ENCODE measurements around the gene RALBP1.

RALBP1 gene

DNA sequence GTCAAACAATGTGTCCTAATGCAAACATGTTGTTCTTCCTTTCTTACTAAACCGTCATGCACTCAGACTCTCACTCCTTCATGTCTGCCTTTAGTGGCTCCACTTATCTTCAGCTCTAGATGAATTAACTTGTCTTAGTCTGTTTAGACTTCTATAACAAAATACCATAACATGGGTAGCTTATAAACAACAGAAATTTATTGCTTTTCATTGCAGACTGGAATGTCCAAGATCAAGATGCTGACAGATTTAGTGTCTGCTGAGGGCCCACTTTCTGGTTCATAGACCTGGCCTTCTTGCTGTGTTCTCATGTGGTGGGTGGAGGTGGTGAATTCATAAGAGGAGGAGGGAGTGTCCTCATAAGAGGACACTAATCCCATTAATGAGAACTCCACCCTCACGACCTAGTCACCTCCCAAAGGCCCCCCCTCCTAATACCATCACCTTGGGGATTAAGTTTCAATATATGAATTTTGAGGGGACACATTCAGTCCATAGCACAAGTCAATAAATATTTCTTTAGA, 32.3 kb downstream of the RALBP1 start:
- DNase-seq (ENCODE audit: low read depth in 2 of 2), result no peak

DNA sequence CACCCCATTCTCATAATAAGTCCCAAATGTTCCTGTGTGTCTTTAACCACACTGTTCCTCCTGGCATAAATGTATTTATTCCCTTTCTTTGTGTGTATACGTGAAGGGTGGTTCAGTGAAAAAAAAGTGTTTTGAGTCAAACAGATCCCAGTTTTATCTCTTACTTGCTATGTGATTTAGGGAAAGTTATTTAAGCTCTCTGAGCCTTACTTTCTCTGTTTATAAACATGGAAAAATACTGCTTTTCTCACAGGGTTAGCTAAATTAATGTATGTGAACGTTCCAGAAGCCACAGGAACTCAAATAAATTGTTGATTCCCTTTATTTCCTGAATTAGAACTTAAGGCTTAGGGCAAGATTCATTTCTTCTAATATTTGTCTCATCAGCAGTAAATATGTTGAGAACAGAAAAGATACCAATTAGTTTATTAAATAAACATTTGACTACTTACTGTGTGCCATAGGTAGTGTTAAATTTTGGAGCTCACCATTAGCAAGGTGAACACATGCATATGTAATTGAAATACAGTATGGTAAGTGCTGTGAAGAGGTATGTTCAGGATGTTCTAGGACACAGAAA, 33.2 kb downstream of the RALBP1 start:
- no peak for DNase-seq (ENCODE audit: low read depth in 2 of 2)

DNA sequence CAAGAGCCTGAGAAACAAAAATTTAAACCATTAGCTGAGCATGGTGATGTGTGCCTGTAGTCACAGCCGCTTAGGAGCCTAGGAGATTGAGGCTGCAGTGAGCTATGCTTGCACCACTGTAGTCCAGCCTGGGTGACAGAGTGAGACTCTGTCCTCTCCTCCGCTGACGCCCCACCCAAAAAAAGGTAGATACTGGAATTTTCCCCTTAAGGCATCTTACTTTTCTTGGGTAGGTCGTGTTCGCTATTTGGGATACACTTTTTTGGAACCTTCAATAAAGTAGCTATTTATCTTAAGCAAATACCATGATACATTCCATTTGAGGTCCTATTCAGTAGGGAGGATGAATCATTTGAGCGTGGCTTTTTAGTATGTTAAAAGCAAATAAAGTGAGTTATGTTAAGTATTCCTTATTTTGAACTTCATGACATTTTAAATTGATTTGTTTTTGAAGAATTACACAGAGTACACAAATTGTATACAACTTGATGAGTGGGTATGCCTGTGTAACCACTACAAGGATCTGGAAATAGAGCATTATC, 38.7 kb downstream of the RALBP1 start:
- peak; percentile 45 to 52 for DNase-seq (ENCODE audit: low read depth in 2 of 2)

DNA sequence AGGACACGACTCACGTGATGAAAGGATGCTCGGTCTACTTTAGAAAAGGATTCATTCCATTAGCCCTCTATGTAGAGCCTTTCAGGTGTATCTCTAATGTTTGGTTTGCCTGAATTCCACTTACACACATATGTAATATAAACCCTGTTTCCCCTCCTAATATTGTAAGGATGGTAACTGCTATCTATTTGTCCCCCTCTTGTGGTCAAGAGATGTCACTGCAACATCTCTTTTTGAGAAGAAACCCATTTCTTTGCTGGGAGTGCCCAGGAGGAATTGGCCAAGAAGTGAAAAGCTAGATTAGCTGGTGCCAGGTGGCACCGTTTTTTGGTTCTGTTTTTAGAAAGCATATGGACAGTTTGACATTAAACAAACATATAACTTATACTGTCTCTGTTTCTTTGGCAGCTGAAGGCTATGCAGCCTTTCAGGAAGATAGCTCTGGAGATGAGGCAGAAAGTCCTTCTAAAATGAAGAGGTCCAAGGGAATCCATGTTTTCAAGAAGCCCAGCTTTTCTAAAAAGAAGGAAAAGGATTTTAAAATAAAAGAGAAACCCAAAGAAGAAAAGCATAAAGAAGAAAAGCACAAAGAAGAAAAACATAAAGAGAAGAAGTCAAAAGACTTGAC, 41.2 kb downstream of the RALBP1 start:
- DNase-seq (ENCODE audit: low read depth in 2 of 2), result no peak

DNA sequence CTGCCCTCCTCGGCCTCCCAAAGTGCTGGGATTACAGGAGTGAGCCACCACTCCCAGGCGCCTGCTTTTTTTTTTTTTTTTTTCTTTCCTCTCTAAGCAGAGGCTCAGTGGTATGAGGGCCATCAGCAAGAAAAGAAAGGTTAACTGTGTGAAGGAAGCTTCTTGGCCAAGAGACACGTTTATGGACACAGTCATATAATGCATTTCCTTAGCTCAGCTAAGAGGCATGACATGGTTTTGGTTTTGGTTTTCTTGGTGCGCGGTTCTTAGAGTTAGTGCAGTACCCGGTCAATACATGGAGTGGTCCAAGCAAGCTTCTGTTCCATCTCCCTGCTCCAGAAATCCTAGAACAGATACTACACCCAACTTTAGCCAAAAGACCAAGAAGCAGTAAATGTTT, 42.6 kb downstream of the RALBP1 start:
- DNase-seq (ENCODE audit: low read depth in 2 of 2), result no peak

DNA sequence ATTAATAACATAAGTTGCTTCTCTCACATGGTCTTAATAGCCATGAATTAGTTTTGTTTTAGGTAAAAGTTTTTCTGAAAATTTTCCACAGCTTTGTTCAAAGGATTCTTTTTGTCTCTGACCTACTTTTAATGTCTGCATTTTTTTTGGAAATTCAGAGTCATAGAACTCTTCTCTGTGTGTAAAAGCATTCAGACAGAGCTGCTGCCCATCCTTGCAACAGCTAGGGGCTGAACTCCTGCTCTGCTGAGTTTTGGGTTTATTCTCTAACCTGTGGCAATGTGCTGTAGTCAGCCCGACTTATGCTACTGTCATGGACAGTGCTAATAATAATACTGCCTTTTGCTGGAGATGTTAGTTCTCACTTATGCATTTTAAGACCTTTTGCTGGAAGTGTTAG, 44.1 kb downstream of the RALBP1 start:
- DNase-seq (ENCODE audit: low read depth in 2 of 2), result no peak

DNA sequence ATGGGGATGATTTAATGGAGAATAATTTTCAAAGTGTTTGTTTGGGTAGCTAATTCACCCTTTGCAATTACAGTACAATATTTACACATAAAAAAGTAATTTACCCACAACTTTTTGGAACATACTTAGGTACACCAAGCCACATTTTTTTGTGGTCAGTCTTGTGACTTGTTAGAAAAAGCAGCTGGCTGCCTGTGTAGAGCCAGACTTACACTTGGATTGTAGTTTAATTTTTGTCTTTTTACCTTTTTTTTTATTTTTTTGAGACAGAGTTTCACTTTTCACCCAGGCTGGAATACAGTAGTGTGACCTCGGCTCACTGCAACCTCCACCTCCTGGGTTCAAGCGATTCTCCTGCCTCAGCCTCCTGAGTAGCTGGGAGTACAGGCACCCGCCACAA, 45.4 kb downstream of the RALBP1 start:
- DNase-seq (ENCODE audit: low read depth in 2 of 2), result no peak

DNA sequence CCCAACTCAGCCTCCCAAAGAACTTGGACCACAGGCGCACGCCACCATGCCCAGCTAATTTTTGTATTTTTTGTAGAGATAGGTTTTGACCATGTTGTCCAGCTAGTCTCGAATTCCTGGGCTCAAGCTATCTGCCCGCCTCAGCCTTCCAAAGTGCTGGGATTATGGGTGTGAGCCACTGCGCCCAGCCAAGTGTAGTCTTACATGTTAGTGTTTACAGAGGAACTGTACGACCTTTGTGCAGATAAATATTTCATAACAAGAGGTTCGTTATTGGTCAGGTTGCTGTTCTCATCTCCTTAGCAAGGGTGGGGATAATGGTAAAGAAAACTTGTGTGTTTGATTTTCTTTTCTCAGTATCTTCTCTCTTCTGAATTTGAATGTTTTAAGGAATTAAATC, 46.5 kb downstream of the RALBP1 start:
- no peak for DNase-seq (ENCODE audit: low read depth in 2 of 2)

DNA sequence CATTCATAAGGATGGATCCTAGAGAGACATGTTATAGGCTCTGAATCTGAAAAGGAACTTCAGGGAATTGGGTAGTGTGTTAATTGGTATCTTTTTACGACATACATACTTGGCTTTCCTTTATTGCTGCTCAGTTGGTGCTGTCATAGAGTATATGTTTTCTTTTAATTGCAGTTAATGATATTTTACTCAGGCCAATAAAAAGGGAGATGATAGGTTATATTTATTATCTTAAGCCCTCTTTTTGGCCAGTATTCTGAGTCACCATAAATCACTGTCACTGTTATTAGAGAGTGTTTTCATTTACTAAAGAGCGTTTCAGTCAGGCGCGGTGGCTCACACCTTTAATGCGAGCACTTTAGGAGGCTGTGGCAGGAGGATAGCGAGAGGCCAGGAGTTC, 47.6 kb downstream of the RALBP1 start:
- no peak for DNase-seq (ENCODE audit: low read depth in 2 of 2)

DNA sequence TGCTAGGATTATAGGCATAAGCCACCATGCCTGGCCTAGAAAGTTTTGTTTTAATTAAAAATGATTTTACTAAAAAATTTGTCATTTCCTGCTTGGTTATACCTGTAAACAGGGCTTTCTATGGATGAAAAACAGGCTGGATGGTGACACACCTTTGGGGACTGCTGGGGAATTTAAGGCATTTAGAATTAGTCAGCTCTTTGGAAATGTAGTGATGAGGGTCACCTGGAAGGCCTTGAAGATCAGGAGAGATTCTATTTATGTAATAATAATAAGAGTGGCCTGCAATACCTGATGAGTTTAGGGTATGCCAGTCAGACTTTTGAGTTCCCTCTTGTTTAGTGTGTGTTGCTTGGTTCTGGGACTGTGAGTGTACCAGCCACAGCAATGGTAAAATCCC, 51.1 kb downstream of the RALBP1 start:
- DNase-seq (ENCODE audit: low read depth in 2 of 2), result no peak

DNA sequence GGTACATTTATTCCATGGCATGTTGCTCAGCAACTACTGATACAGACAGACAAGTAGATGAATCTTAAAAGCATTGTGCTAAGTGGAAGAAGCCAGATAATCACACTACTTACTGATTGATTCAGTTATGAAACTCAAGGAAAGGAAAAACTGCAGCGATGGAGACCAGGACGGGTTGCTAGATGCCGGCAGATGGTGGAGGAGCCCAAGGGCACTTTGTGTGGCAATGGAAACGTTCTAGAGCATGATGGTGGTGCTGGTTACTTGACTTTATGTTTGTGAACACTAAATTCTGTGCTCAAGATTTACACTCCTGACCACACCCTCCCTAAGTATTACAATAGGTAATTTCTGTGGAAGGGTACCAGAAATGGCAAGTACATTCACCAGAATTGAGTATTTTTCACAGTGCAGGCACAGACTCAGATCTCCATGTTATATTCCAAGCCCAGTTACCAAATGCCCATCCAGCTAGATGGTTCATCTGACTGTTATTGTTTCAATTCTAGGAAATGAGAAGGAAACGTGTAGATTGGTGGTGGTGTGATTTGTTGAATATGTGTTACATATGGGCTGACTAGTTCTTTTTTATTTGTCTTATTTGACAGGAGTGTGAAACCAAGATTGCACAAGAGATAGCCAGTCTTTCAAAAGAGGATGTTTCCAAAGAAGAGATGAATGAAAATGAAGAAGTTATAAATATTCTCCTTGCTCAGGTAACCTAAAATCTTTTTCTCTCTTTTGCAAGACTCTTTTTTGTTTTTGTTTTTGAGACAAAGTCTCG, 55.1 kb downstream of the RALBP1 start:
- DNase-seq (ENCODE audit: low read depth in 2 of 2), result no peak

DNA sequence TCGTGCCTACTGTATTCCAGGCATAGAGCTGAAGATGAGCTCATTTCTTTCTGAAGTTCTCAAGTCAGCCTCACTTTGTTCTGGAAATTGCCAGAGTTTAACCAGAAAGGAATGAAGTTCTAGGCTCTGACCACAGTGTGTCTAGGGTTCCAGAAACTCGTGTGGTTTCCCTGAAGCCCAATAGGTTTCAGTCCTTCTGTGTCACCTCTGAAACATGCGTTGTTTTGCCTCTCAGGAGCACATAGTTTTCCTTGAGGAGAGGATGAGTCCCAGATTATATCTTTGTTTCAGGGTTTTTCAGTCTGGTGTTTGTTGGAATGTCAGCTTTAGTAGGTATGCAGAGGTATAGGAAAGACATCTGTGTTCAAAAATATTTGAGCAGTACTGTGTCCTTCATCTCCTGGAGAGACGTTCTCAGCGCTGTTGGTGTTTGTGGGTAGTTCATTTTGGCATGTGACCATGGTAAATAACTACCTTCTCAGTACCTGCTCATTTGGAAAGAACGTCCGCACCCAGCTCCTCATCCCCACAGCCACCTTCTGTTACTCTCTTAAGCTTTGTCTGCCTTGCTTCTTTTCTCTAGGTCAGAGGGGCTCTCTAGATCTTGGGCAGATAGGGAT, 56.6 kb downstream of the RALBP1 start:
- DNase-seq (ENCODE audit: low read depth in 2 of 2), result no peak

DNA sequence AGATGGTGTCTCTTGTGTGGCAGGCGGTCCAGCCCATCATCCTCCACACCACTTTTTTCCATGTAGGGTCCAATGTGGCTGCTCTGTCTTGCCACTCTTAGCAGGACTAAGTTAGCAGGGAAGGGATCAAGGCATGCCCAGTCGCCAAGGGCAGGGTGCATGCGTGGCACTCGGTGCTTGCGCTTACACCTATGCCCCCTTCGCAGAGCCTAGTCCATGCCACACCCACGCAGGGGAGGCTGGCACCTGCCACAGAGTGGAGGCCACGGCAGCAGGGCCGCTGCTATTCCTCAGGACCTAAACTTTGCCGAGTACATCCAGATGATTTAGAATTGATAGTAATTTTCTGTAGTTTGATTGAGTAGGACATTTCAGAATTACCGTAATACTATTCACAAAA, 59.5 kb downstream of the RALBP1 start:
- no peak for DNase-seq (ENCODE audit: low read depth in 2 of 2)

DNA sequence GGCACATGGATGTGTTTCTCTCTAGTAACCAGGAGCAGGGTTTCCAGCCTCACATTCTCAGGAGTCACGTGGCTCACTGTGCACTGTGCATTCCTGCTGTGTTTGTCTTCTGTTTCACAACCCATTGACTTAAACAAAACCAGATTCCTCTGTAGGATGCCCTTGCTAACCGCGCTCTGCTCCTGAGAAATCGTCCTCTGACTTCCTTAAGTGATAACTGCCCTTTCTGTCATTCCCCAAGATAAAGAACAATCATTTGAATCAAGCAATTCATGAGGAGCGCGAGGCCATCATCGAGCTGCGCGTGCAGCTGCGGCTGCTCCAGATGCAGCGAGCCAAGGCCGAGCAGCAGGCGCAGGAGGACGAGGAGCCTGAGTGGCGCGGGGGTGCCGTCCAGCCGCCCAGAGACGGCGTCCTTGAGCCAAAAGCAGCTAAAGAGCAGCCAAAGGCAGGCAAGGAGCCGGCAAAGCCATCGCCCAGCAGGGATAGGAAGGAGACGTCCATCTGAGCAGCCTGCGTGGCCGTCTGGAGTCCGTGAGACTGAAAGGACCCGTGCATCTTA, 60.2 kb downstream of the RALBP1 start:
- DNase-seq (ENCODE audit: low read depth in 2 of 2), result peak; percentile 93 to 94

DNA sequence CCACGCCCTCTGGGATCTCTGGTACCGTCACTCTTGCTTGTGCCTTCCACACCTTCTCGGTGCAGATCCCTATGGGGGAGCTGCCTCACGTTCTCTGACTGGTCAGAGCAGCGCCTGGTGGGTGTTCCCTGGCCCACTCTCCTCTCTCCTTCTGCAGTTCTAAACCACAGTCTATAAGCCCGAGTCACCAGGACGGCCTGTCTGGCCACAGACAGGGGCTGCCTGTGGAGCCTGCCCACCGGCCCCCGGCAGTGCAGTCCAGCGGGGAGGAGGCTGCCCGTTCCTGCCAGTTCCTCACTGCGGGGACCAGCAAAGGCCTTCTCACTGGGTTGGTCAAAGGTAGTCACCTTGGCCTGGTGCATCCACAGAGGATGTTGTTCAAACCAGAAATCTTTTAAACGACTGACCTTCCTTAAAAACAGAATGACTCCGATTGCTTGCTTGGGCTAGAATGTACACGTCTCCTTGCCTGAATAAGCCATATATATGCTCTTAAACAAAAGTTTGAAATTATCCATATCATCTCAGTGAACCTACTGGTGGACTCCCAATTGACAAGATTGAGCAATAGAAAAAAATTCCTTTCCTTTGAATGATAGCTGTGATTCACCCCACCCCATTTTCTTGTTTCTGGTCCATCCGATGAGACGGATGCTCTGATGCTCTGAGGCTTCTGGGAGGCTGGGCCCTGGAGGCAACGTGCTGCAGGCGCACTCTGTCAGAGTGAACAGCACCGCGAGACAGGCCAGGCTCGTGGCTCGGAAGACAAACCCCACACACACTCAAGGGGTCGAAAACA, 61.2 kb downstream of the RALBP1 start:
- no peak for DNase-seq (ENCODE audit: low read depth in 2 of 2)

DNA sequence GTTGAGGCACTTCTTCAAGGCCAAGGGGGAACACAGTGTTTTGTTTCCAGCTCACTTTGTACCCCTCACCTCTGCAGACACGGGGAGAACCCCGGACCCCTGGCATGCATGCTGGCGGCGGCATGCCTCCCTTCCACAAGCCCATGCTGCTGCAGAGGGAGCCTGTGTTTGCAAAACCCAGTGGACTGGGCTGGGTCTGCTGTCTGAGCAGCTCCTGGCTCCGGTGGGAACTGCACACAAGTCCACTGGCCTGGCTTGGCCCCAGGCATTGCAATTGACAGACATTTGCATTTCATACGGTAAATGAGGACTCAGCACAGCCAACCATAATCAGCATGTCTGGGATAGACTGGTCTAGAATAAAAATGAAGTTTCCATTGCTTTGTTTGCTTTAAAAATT, 62.4 kb downstream of the RALBP1 start:
- no peak for DNase-seq (ENCODE audit: low read depth in 2 of 2)

DNA sequence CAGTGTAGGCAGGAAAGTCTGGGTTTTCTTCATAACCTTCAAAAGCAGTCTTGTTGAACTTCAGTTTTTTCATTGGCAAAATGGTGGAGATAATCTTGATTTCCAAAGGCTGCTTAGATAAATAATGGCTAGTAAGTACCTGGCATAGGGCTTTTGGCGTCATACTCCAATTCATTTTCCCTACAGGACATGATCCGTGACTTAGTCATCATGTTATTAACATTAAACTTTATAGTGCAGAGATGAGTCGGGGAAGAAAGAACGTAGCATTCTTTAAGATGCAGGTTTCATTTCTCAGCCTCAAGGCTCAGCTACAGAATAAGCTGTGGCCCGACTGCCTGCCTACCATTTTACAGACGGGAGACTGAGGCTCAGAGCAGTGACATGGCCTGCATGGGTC, 64.0 kb downstream of the RALBP1 start:
- peak in 1 of 2 experiments; percentile 44 for DNase-seq (ENCODE audit: low read depth in 2 of 2)

DNA sequence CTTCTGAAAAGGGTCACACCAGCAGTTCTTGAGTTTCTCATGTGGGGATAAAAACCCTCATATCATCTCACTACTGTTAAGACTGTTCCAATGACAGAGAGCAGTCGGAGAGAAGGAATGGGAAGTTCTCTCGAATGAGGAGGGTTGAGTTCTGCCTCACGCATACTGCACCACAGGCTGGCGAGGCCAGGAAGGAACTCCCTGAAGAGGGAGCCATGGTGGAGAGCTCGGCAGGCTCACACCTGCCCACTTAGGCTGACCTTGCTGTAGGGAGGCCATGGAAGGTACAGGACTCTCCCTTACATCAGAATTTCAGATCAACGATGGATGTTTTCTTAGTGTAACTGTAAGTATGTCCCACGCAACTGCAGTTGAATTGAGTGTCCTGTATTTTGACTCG, 64.6 kb downstream of the RALBP1 start:
- DNase-seq (ENCODE audit: low read depth in 2 of 2), result no peak

DNA sequence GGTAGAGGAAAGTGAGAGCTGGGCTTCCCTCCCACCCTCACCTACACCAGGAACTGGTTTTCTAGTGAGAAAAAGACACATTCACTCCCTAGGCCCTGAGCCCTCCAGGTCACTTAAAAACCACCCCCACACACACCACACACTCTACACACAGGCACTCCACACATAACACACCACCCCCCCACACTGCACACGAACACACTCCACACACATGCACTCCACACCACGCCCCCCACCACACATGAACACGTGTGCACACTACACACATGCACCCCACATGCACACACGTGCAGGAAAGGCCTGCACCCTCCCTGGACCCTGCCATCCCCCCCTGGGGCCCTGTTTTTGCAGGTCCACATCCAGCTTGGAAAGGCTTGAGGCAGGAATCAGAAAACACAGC, 67.6 kb downstream of the RALBP1 start:
- DNase-seq (ENCODE audit: low read depth in 2 of 2), result no peak

DNA sequence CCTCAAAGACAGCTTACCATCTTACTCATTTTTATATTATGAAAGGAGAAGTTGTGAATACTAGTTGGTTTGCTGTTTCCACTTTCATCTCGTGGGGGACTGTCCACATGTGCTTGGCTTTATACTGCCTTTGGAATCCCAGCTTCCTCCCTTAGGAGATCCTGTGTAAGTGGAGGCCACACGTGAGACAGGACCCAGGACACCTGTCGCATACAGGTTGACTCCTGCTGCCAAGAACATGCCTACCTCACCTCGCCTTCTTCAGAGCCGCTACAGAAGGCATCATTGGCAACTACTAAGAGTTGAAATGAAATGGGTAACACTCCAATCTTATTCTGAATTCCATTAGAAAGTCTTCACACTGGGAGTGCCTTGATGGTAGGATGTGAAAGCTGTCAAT, 69.7 kb downstream of the RALBP1 start:
- DNase-seq (ENCODE audit: low read depth in 2 of 2), result no peak

DNA sequence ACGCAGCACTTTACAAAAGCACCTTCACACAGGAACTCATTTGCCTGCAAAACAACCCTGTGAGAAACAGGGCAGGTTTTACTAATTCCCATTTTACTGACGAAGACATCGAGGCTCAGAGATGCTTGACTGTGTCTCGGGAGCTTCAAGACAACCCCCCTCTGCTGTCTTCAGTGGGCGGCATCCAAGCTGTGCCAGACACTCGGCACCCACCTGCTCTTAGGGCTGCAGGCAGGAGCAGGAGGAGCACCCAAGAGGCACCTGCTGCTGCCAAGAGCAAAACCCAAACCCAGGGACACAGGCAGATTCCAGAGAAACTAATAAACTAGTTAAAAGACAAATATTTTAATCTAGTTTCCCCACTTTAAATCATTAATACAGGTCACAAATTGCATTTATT, 71.2 kb downstream of the RALBP1 start:
- DNase-seq (ENCODE audit: low read depth in 2 of 2), result no peak

Measured in fibroblast of skin of left biceps (primary cell).